GM12892 (cell line): ENCODE data around the gene LRRC53.

ENCODE experiments used
- POLR2A ChIP-seq: IDR thresholded peaks from 2 replicates; pipeline ENCODE4 v1.6.1; 2011; ENCODE audit warnings: low read depth, low read length, control low read depth
- POLR2AphosphoS5 ChIP-seq: IDR thresholded peaks from 2 replicates; pipeline ENCODE4 v1.6.1; 2011; ENCODE audit warnings: low read depth, low read length, control low read depth
- TAF1 ChIP-seq: IDR thresholded peaks from 2 replicates; pipeline ENCODE4 v1.6.1; 2011; ENCODE audit warnings: low read depth, mild to moderate bottlenecking, control low read depth, low read length, borderline replicate concordance

GRCh38 chr1:74485622-74486021 is 26.8 kb downstream of the LRRC53 start:
- TF ChIP-seq POLR2A (no peak), TAF1 (no peak), POLR2AphosphoS5 (no peak)
